ENCODE results near the gene CCNK.

The CCNK gene

GRCh38 chr14:99532310-99532709, 51.1 kb downstream of the CCNK start:
- Histone ChIP-seq H3K9ac (no peak overlapping the region), H3K4me1 (ENCODE audit: low read depth, poor library complexity, severe bottlenecking) (no peaks in the 10 kb centered on the region), H3K4me2 (no peak overlapping the region), H3K36me3 (ENCODE audit: insufficient read depth) (no peaks in the 10 kb centered on the region), H3K4me3 (IDR thresholded peaks at IDR 0.05; ENCODE audit: insufficient read depth, low read depth, low read length) (no peak overlapping the region), H3K79me2 (ENCODE audit: insufficient read depth, low read depth) (no peaks in the 10 kb centered on the region), H4K20me1 (ENCODE audit: insufficient read depth) (no peaks in the 10 kb centered on the region), H3K27me3 (ENCODE audit: insufficient read depth, low read depth) (no peaks in the 10 kb centered on the region), H3K27ac (no peak overlapping the region), H2AFZ (ENCODE audit: low read depth) (no peak overlapping the region)
- no peak for TF ChIP-seq CTCF (conservative IDR thresholded peaks at IDR 0.05; ENCODE audit: low read depth, low read length)

- Histone ChIP-seq H3K4me2 (no peak overlapping the region), H3K36me3 (ENCODE audit: insufficient read depth) (no peaks in the 10 kb centered on the region), H3K9ac (no peak overlapping the region), H3K4me1 (ENCODE audit: low read depth, poor library complexity, severe bottlenecking) (peaks cover 8% of the 10 kb centered on the region), H3K27ac (no peak overlapping the region), H3K4me3 (IDR thresholded peaks at IDR 0.05; ENCODE audit: insufficient read depth, low read depth, low read length) (no peak overlapping the region), H4K20me1 (ENCODE audit: insufficient read depth) (no peaks in the 10 kb centered on the region), H2AFZ (ENCODE audit: low read depth) (no peak overlapping the region), H3K79me2 (ENCODE audit: insufficient read depth, low read depth) (no peaks in the 10 kb centered on the region), H3K27me3 (ENCODE audit: insufficient read depth, low read depth) (no peaks in the 10 kb centered on the region)
- TF ChIP-seq CTCF (conservative IDR thresholded peaks at IDR 0.05; ENCODE audit: low read depth, low read length) = no peak
Observed at GRCh38 chr14:99534333-99534732, 53.1 kb downstream of the CCNK start.

GRCh38 chr14:99534863-99535262, 53.7 kb downstream of the CCNK start:
- peaks cover 14% of the 10 kb centered on the region for H3K4me1 ChIP-seq (ENCODE audit: low read depth, poor library complexity, severe bottlenecking)
- no peak overlapping the region for H3K4me3 ChIP-seq (IDR thresholded peaks at IDR 0.05; ENCODE audit: insufficient read depth, low read depth, low read length)
- H3K9ac ChIP-seq = no peak overlapping the region
- H3K27me3 ChIP-seq (ENCODE audit: insufficient read depth, low read depth) = no peaks in the 10 kb centered on the region
- no peaks in the 10 kb centered on the region for H3K79me2 ChIP-seq (ENCODE audit: insufficient read depth, low read depth)
- no peak overlapping the region for H3K27ac ChIP-seq
- H3K4me2 ChIP-seq = no peak overlapping the region
- TF ChIP-seq CTCF (conservative IDR thresholded peaks at IDR 0.05; ENCODE audit: low read depth, low read length) = no peak
- no peaks in the 10 kb centered on the region for H3K36me3 ChIP-seq (ENCODE audit: insufficient read depth)
- H4K20me1 ChIP-seq (ENCODE audit: insufficient read depth) = no peaks in the 10 kb centered on the region
- H2AFZ ChIP-seq (ENCODE audit: low read depth) = no peak overlapping the region

GRCh38 chr14:99535448-99535847, 54.2 kb downstream of the CCNK start:
- Histone ChIP-seq H3K4me2 (no peak overlapping the region), H3K36me3 (ENCODE audit: insufficient read depth) (no peaks in the 10 kb centered on the region), H3K79me2 (ENCODE audit: insufficient read depth, low read depth) (no peaks in the 10 kb centered on the region), H3K4me3 (IDR thresholded peaks at IDR 0.05; ENCODE audit: insufficient read depth, low read depth, low read length) (no peak overlapping the region), H3K27me3 (ENCODE audit: insufficient read depth, low read depth) (no peaks in the 10 kb centered on the region), H3K27ac (no peak overlapping the region), H3K4me1 (ENCODE audit: low read depth, poor library complexity, severe bottlenecking) (peaks cover 14% of the 10 kb centered on the region), H4K20me1 (ENCODE audit: insufficient read depth) (no peaks in the 10 kb centered on the region), H3K9ac (no peak overlapping the region), H2AFZ (ENCODE audit: low read depth) (no peak overlapping the region)
- no peak for TF ChIP-seq CTCF (conservative IDR thresholded peaks at IDR 0.05; ENCODE audit: low read depth, low read length)
